ENCODE measurements around the gene TMEM200C.

TMEM200C gene

DNA sequence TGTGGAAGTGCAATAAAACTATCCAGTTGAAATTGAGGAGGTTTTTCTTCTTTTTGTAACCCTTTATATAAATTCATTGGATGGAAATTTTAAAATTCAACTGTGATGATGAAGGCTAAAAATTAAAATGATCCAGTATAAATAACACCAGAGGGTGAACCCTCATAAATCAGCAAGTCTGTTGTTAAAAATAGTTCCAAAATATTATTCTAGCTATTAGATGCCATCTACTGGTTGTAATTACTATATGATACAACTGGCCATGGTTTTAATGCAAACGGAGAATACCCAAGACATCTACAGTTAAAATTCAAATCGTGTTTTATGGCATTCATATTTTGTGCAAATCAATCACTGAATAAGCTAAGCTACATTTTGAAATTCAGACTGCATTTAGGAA is 53.8 kb downstream of the TMEM200C start:
- Histone ChIP-seq H3K4me3 (ENCODE audit: low read depth, low read length) (no peak overlapping the region), H3K27me3 (replicated peaks) (no peaks in the 10 kb centered on the region), H3K27ac (no peak overlapping the region), H3K36me3 (replicated peaks) (no peaks in the 10 kb centered on the region)
- in situ Hi-C loops (cut with HindIII; ENCODE audit: low pct_ligation_motif_present, low sequenced_read_pairs), result no loop called here
- DNase-seq, result no peak
- TF ChIP-seq, protein P1, sequence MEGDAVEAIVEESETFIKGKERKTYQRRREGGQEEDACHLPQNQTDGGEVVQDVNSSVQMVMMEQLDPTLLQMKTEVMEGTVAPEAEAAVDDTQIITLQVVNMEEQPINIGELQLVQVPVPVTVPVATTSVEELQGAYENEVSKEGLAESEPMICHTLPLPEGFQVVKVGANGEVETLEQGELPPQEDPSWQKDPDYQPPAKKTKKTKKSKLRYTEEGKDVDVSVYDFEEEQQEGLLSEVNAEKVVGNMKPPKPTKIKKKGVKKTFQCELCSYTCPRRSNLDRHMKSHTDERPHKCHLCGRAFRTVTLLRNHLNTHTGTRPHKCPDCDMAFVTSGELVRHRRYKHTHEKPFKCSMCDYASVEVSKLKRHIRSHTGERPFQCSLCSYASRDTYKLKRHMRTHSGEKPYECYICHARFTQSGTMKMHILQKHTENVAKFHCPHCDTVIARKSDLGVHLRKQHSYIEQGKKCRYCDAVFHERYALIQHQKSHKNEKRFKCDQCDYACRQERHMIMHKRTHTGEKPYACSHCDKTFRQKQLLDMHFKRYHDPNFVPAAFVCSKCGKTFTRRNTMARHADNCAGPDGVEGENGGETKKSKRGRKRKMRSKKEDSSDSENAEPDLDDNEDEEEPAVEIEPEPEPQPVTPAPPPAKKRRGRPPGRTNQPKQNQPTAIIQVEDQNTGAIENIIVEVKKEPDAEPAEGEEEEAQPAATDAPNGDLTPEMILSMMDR (IDR thresholded peaks at IDR 0.05; ENCODE audit: low read depth, low read length, missing control alignments), result no peak

DNA sequence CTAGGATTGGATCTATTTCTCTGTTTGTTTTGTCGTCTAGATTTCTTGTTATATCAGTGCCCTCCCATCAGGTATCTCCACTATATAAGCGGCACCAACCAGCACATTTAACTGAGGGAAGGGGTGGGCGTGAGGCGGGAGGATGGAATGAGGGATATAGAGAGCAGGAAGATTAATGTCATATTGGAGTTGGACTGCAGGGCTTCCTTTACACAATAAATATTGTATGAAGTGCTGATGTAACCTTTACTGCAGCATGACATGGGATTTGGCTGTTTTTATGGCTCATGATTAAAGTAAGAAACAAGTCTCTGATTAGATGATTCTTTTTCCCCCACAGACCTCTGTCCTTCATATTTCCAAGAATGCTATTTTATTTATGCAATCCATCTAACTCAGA is 54.8 kb downstream of the TMEM200C start:
- TF ChIP-seq, protein P1 (IDR thresholded peaks at IDR 0.05; ENCODE audit: low read depth, low read length, missing control alignments), result no peak
- no peak for DNase-seq

DNA sequence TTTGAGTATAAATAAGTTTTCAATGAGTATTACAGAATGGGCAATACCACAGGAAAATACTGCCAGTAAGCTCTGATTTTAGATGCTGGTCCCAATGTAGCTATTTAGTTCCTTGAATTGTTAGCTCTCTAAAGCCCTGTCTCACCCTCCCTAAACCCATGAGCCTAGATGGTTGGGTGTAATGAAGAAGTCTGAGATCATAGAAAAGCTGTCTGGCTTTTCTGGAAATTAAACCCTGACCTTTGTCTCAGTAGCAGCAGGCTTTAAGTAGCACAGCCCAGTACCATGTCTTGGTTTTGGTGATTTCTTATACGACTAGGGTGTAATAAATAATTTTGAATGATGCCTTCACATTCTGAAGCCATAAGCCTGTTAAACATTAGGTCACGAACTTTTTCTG is 55.3 kb downstream of the TMEM200C start:
- TF ChIP-seq, protein P1 (IDR thresholded peaks at IDR 0.05; ENCODE audit: low read depth, low read length, missing control alignments), result no peak
- Histone ChIP-seq H3K4me3 (ENCODE audit: low read depth, low read length) (no peak overlapping the region), H3K27ac (no peak overlapping the region), H3K36me3 (replicated peaks) (no peaks in the 10 kb centered on the region), H3K27me3 (replicated peaks) (no peaks in the 10 kb centered on the region)
- no peak for DNase-seq
- in situ Hi-C loops (cut with HindIII; ENCODE audit: low pct_ligation_motif_present, low sequenced_read_pairs), result no loop called here

More for the DNA sequence above, 54.8 kb downstream of the TMEM200C start:
- no peaks in the 10 kb centered on the region for H3K36me3 ChIP-seq (replicated peaks)
- no peaks in the 10 kb centered on the region for H3K27me3 ChIP-seq (replicated peaks)
- H3K4me3 ChIP-seq (ENCODE audit: low read depth, low read length), result no peak overlapping the region
- in situ Hi-C loops (cut with HindIII; ENCODE audit: low pct_ligation_motif_present, low sequenced_read_pairs), result no loop called here
- H3K27ac ChIP-seq, result no peak overlapping the region

DNA sequence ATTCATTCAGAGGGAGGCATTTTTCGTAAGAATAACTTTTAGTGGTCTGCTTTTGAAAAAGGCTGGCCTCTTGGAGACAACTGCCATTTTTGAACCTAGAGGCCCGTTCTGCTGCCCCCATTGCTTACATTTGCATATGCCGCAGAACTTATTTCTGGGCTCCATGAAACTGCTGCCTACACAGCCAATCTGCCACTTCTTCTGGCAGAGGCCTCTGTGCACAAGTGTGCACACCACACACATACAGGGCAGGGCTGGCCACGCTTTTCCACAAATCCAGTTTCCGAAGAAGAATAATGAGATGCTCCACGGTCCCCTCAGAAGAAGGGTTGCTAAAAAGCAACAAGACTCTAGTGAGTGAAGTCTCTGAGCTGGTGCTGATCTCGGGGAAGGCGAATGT is 56.2 kb downstream of the TMEM200C start:
- Histone ChIP-seq H3K36me3 (replicated peaks) (no peaks in the 10 kb centered on the region), H3K27ac (no peak overlapping the region), H3K4me3 (ENCODE audit: low read depth, low read length) (no peak overlapping the region), H3K27me3 (replicated peaks) (no peaks in the 10 kb centered on the region)
- in situ Hi-C loops (cut with HindIII; ENCODE audit: low pct_ligation_motif_present, low sequenced_read_pairs), result no loop called here
- TF ChIP-seq, protein P1 (IDR thresholded peaks at IDR 0.05; ENCODE audit: low read depth, low read length, missing control alignments), result no peak
- DNase-seq, result no peak
